Fibroblast of the aortic adventitia (primary cell): ENCODE results near the gene IQSEC3. TPM values are rescaled to one million over a fixed set of nuclear protein-coding genes. Genes with fewer than 3 reads are reported as not detected.

ENCODE experiments used
- DNase-seq: peaks from one replicate; pipeline ENCODE4 v3.0.0-alpha.2; 2010; ENCODE audit warnings: low read depth
- H3K4me3 ChIP-seq: 2 replicates; pipeline ENCODE4 v1.5.1; 2011; ENCODE audit warnings: low read depth, mild to moderate bottlenecking, control low read depth, low read length, moderate library complexity
- total RNA-seq: library from RNA; depleted of rRNA; stranded (reverse); fragments of >200 nt; gene quantifications from 2 replicates; pipeline ENCODE4 v1.2.3, GENCODE V29; 2012; ENCODE audit warnings: low replicate concordance
- TF ChIP-seq, protein P1 (sequence below): IDR thresholded peaks from 2 replicates; pipeline ENCODE4 v1.5.1; 2011; ENCODE audit warnings: mild to moderate bottlenecking, low read length, control low read depth, inconsistent platforms; ENCODE audit not compliant: insufficient read depth

Gene IQSEC3
- total RNA-seq, 1 donor: not detected

DNA sequence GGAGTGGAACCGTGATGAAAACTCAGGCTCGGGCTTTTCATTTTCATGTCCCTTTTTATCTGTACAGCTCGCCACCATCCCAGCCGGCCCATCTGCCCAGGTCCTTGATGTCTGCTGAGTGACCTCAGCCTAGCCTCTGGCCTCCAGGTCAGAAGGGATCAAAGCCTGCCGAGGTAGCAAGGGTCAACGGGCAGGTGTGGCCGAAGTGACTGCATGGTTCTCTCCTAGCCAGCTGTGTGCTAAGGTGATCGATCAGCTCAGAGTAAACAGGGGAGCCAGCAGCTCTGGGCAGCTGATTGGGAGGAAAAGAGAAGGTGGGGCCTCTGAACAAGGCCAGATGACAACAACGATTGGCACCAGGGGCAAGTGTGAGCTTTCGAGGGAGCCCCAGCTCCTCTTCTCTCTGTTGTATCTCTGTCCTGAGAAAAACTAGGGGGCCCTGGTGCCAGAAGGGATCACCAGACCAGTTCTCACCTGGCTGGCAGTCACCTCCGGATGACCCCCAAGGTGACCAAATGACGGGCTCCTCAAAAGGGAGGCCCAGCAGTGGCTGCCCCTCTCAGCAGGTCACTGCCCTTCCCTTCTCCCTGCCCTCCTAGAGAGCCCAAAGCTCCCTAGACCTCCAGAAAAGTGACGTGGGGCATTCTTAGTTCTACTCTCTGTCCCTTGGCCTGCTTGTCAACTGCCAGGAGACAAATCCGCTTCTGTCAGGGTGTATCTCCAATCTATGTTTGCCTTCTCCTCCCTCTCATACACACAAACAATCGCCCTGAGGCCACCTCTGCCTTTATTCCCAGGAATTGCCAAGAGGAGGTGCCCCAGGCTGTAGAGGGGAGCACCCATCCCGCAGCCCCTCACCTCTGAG, 143.9 kb downstream of the IQSEC3 start:
- DNase-seq: no peak
- no peak overlapping the region for H3K4me3 ChIP-seq
- TF ChIP-seq, protein P1, sequence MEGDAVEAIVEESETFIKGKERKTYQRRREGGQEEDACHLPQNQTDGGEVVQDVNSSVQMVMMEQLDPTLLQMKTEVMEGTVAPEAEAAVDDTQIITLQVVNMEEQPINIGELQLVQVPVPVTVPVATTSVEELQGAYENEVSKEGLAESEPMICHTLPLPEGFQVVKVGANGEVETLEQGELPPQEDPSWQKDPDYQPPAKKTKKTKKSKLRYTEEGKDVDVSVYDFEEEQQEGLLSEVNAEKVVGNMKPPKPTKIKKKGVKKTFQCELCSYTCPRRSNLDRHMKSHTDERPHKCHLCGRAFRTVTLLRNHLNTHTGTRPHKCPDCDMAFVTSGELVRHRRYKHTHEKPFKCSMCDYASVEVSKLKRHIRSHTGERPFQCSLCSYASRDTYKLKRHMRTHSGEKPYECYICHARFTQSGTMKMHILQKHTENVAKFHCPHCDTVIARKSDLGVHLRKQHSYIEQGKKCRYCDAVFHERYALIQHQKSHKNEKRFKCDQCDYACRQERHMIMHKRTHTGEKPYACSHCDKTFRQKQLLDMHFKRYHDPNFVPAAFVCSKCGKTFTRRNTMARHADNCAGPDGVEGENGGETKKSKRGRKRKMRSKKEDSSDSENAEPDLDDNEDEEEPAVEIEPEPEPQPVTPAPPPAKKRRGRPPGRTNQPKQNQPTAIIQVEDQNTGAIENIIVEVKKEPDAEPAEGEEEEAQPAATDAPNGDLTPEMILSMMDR: no peak

DNA sequence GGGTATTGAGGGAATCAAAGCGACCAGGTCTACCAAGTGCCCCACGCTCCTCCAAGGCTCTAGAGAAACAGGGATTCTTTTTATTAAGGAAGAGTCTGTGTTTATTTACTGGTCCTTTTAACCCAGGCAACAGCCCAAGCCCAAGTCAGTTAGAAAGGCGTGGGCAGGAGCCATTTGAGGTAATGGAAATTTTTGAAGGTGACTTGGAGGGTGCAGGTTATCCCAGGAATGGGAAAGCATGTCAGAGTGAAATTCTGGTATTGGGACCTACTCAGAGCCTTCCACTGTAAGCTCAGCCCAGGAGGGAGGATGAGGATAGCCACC, 144.5 kb downstream of the IQSEC3 start:
- no peak for DNase-seq
- H3K4me3 ChIP-seq: no peak overlapping the region
- TF ChIP-seq, protein P1: no peak

DNA sequence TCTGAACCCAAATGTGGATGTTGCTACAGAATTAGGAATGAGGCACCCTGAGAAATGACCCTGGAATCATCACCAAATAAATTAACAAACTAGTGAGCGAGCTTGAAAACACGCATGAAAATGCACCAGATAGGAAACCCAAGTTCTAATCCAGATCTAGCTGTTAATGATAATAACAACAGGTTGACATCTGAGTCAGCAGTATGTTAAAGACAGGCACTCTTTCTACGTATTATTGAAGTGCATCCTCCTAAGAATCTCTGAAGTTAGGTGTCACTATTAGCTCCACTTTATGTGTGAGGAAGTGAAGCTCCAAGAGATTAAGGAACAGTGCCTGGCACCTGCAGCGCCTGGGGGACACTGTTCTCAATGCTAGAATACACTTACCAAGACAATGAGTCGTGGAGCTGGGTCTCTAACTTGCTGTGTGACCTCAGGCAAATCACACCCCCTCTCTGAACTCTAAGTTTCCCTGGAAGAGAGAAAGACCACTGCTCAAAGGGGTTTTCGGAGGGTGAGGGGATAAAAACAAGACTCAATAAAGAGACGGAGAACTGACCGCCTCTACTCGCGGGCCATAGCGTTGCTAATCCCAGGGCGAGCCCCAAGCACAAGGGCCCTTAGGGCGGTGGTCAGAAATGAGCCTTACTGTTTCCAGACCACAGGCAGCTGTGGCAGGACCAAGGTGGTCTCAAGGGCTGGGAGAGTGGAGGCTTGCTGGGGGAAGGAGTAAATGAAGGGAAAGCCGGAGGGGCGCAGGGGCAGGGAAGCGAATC, 145.3 kb downstream of the IQSEC3 start:
- TF ChIP-seq, protein P1: no peak
- no peak for DNase-seq

DNA sequence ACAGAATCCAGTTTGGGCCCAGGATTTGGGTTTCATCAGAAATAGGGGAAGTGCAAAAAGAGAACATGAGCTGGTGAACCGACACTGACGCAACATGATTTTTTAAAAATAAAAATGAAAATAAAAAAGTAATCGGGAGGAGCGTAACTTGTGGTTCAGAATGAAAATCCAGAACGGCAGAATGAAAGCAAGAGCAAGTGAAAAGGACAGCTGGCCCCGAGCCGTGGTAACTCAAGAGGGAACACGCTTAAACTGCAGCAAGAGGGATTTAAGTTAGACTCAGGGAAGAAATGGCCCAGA, 145.8 kb downstream of the IQSEC3 start:
- TF ChIP-seq, protein P1: no peak
- DNase-seq: no peak

More for the DNA sequence above, 145.3 kb downstream of the IQSEC3 start:
- H3K4me3 ChIP-seq: no peak overlapping the region

DNA sequence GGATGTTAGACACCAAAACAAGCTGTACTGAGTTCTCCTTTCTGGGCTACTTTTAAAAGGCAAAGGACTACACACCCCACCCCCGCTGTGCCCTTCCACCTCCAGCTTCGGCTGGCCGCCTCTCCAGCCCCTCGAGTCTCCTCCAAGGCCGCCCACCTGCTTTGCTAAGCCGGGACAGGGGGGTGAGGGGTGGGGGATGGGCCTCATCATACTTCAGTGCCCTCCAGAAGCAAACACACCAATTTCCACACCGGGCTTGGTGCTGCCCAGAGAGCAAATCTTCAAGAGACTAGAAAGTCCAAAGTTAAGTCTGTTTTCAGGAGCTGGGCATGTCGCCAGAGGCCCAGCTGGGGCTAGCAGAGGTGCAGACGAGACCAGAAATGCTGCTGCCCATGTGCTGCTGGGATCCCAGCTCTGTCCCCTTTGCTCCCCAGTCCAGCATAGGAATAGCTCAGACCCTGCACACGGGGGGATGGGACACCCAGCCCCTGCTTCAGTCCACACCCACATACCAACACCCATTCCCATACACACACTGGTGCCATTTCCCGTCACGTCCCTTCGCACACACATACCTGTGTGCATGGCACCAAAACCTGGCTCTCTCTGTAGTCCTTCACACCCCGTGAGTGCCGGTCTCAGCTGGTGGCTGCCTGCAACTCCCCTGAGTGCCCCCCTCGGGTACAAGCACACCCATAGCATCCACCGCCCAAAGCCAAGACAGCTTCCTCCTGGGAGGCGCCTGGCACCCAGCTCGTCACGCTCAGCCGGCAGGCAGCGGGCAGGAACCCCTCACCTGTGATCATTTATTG, 146.4 kb downstream of the IQSEC3 start:
- TF ChIP-seq, protein P1: no peak
- H3K4me3 ChIP-seq: no peak overlapping the region
- DNase-seq: peak; percentile 5

More for the DNA sequence above, 145.8 kb downstream of the IQSEC3 start:
- no peak overlapping the region for H3K4me3 ChIP-seq

DNA sequence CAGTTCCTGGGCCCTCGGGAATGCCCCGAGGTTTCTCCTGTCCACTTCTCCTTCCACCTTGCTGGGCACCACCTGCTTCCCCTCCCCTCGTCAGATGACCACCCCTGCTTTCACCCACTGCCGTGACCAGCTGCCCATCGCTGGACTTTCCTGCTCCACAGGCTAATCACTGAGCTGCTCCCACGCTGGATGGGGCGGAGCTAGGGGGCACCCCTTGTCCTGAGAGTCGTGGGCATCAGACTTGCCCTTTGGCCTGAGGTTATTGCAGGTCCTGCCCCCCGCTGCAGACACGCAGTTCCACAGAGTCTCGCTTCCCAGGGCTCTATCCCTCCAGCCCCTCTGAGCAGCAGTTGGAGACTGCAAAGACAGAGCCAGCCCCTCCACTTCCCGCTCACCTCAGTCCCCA, 147.0 kb downstream of the IQSEC3 start:
- TF ChIP-seq, protein P1: no peak
- no peak for DNase-seq
- H3K4me3 ChIP-seq: no peak overlapping the region
